Adrenal gland (tissue), 5 donors: ENCODE results near the gene SETD4.

Source experiments
- CTCF ChIP-seq, 6 experiments: fragments of 450-650 bp in 4 of 6; fragments of 200-600 bp in 2 of 6; sonication (generic) in 1 of 6; IDR thresholded peaks; 1 replicate in 5 of 6; 2 replicates in 1 of 6; pipeline versions ENCODE4 v1.5.1 to v1.8.0; 2016 to 2021; ENCODE audit warnings: antibody characterized with exemption in 6 of 6, mild to moderate bottlenecking in 2 of 6, moderate library complexity in 1 of 6
- POLR2A ChIP-seq, 2 donors: fragments of 450-650 bp; IDR thresholded peaks; one replicate each; pipeline ENCODE4 v1.6.1; 2017; ENCODE audit warnings: antibody characterized with exemption in 2 of 2, mild to moderate bottlenecking in 2 of 2, moderate library complexity in 1 of 2
- donor health status: DM: no; HTN: no; CAD: no.

- TF ChIP-seq CTCF (IDR thresholded peaks at IDR 0.05) (no peak), POLR2A (IDR thresholded peaks at IDR 0.05) (no peak)
Observed at GRCh38 chr21:36103434-36103833, 43.1 kb upstream of the SETD4 start.
